ENCODE measurements around the gene NXT2.
A peak's percentile ranks its signal among the peaks of the same experiment; 100 is the strongest.

Gene NXT2

DNA sequence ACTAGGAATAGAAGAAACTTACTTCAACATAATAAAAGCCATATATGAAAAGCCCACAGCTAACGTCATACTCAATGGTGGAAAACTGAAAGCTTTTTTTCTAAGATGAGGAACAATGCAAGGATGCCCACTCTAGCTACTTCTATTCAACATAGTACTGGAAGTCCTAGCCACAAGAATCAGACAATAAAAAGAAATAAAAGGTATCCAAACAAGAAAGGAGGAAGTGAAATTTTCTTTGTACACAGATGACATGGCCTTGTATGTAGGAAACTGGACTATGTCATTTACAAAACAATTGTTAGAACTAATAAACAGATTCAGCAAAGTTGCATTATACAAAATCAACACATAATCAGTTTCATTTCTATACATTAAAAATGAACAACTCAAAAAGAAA is 25.5 kb upstream of the NXT2 start:
- no peaks in the 10 kb centered on the region for H3K36me3 Mint-ChIP-seq (ENCODE audit: low read depth)
- TF ChIP-seq, protein P1, sequence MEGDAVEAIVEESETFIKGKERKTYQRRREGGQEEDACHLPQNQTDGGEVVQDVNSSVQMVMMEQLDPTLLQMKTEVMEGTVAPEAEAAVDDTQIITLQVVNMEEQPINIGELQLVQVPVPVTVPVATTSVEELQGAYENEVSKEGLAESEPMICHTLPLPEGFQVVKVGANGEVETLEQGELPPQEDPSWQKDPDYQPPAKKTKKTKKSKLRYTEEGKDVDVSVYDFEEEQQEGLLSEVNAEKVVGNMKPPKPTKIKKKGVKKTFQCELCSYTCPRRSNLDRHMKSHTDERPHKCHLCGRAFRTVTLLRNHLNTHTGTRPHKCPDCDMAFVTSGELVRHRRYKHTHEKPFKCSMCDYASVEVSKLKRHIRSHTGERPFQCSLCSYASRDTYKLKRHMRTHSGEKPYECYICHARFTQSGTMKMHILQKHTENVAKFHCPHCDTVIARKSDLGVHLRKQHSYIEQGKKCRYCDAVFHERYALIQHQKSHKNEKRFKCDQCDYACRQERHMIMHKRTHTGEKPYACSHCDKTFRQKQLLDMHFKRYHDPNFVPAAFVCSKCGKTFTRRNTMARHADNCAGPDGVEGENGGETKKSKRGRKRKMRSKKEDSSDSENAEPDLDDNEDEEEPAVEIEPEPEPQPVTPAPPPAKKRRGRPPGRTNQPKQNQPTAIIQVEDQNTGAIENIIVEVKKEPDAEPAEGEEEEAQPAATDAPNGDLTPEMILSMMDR (IDR thresholded peaks at IDR 0.05) = no peak
- peaks cover 33% of the 10 kb centered on the region for H3K27me3 Mint-ChIP-seq (ENCODE audit: low read depth, poor library complexity)
- no peaks in the 10 kb centered on the region for H3K9me3 Mint-ChIP-seq
- DNase-seq = no peak
- no peak overlapping the region for H3K4me3 Mint-ChIP-seq
- no peaks in the 10 kb centered on the region for H3K4me1 Mint-ChIP-seq
- H3K27ac Mint-ChIP-seq = no peak overlapping the region

- peak overlapping the region; percentile 50 for H3K27ac Mint-ChIP-seq
- TF ChIP-seq, protein P1 (IDR thresholded peaks at IDR 0.05) = no peak
- no peak overlapping the region for H3K4me3 Mint-ChIP-seq
- peaks cover 23% of the 10 kb centered on the region for H3K27me3 Mint-ChIP-seq (ENCODE audit: low read depth, poor library complexity)
- no peaks in the 10 kb centered on the region for H3K36me3 Mint-ChIP-seq (ENCODE audit: low read depth)
- no peak for DNase-seq
- no peaks in the 10 kb centered on the region for H3K4me1 Mint-ChIP-seq
- H3K9me3 Mint-ChIP-seq = no peaks in the 10 kb centered on the region
Observed at GRCh38 chrX:109519001-109519400, 17.6 kb upstream of the NXT2 start.

DNA sequence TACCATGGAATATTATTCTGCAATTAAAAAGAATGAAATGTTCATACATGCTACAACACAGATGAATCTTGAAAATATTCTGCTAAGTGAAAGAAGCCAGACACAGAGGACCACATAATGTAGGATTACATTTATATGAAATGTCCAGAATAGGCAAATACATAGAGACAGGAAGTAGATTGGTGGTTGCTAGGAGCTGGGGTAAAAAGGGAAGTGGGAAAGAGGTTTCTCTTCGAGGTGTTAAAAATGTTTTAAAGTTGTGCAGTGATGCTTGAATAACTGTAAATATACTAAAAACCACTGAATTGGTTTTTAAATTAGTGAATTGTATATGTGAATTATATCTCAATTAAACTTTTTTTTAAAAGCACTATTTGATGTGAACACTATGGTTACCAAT is 3.6 kb upstream of the NXT2 start:
- Mint-ChIP-seq H3K9me3 (peaks cover 8% of the 10 kb centered on the region), H3K4me3 (no peak overlapping the region), H3K27ac (no peak overlapping the region), H3K36me3 (ENCODE audit: low read depth) (no peaks in the 10 kb centered on the region), H3K27me3 (ENCODE audit: low read depth, poor library complexity) (peaks cover 60% of the 10 kb centered on the region), H3K4me1 (peaks cover 7% of the 10 kb centered on the region)
- no peak for DNase-seq
- TF ChIP-seq, protein P1 (IDR thresholded peaks at IDR 0.05) = no peak

GRCh38 chrX:109533631-109534030 is 3.0 kb upstream of the NXT2 start:
- H3K4me1 Mint-ChIP-seq = peaks cover 8% of the 10 kb centered on the region
- TF ChIP-seq, protein P1 (IDR thresholded peaks at IDR 0.05) = no peak
- H3K27ac Mint-ChIP-seq = no peak overlapping the region
- no peak overlapping the region for H3K4me3 Mint-ChIP-seq
- no peak for DNase-seq
- H3K27me3 Mint-ChIP-seq (ENCODE audit: low read depth, poor library complexity) = peaks cover 60% of the 10 kb centered on the region
- peaks cover 8% of the 10 kb centered on the region for H3K9me3 Mint-ChIP-seq
- H3K36me3 Mint-ChIP-seq (ENCODE audit: low read depth) = no peaks in the 10 kb centered on the region

DNA sequence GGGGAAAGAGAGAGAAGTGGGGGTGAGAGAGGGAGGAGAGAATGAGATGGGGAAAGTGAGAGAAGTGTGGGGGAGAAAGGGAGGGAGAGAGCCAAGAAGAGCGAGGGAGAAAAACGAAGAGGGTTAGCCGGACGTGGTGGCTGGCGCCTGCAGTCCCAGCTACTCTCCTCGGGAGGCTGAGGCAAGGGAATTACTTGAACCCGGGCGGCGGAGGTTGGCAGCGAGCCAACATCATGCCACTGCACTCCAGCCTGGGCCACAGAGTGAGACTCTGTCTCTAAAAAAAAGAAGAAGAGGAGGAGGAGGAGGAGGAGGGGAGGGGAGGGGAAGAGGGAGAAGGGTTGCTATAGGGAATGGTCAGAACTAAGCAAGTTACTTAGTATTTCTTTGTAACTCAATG is 1.7 kb upstream of the NXT2 start:
- H3K4me3 Mint-ChIP-seq = no peak overlapping the region
- H3K4me1 Mint-ChIP-seq = peaks cover 8% of the 10 kb centered on the region
- TF ChIP-seq, protein P1 (IDR thresholded peaks at IDR 0.05) = no peak
- DNase-seq = no peak
- H3K27me3 Mint-ChIP-seq (ENCODE audit: low read depth, poor library complexity) = peaks cover 50% of the 10 kb centered on the region
- H3K9me3 Mint-ChIP-seq = peaks cover 8% of the 10 kb centered on the region
- no peaks in the 10 kb centered on the region for H3K36me3 Mint-ChIP-seq (ENCODE audit: low read depth)
- H3K27ac Mint-ChIP-seq = no peak overlapping the region

- H3K27me3 Mint-ChIP-seq (ENCODE audit: low read depth, poor library complexity) = peaks cover 47% of the 10 kb centered on the region
- peaks cover 8% of the 10 kb centered on the region for H3K9me3 Mint-ChIP-seq
- H3K27ac Mint-ChIP-seq = peak overlapping the region; percentile 86
- TF ChIP-seq, protein P1 (IDR thresholded peaks at IDR 0.05) = no peak
- H3K4me3 Mint-ChIP-seq = peak overlapping the region; percentile 50
- no peak for DNase-seq
- H3K36me3 Mint-ChIP-seq (ENCODE audit: low read depth) = no peaks in the 10 kb centered on the region
- H3K4me1 Mint-ChIP-seq = peaks cover 8% of the 10 kb centered on the region
Observed at GRCh38 chrX:109535578-109535977, 1.1 kb upstream of the NXT2 start.
